Mononuclear cell (primary cell): ENCODE measurements around the gene MTNR1A. TPM values are rescaled to one million over a fixed set of nuclear protein-coding genes. Genes with fewer than 3 reads are reported as not detected.

Experiments used
- H3K27me3 ChIP-seq: 2 replicates; pipeline ENCODE4 v1.6.0; 2011; ENCODE audit warnings: low read length, control low read depth; ENCODE audit not compliant: insufficient read depth
- H3K4me1 ChIP-seq: 2 replicates; pipeline ENCODE4 v1.5.1; 2011; ENCODE audit warnings: mild to moderate bottlenecking, low read length, control low read depth; ENCODE audit not compliant: insufficient read depth
- H3K4me3 ChIP-seq: 2 replicates; pipeline ENCODE4 v1.5.1; 2011; ENCODE audit warnings: mild to moderate bottlenecking, low read length, moderate library complexity
- H3K9me3 ChIP-seq: 2 replicates; pipeline ENCODE4 v1.5.1; 2011; ENCODE audit warnings: low read depth, mild to moderate bottlenecking, control low read depth, low read length
- total RNA-seq: library from RNA; depleted of rRNA; stranded (reverse); fragments of >200 nt; gene quantifications from one replicate; pipeline ENCODE4 v1.2.3, GENCODE V29; 2012

MTNR1A gene
- total RNA-seq, 1 donor: not detected

DNA sequence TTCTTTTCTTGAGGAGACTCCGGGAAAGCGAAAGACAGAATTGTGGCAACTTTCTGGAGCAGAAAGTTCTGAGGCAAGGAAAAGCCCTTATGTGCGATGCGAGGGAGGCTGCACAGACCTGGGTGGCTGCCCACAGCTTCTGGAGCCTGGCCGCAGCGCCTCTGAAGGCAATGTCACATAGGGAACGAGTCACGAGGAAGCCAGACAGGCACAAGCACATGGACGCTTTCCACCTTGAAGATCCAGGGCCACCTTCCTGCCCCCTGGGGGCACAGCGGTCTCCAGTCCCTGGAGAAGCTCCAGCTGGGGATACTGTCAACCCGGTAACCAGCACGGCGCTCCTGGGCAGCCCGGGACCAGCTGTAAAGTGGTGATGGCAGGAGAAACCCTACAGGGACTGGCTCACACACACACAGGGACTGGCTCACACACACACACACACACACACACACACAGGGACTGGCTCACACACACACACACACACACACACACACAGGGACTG is 69.8 kb downstream of the MTNR1A start:
- no peaks in the 10 kb centered on the region for H3K9me3 ChIP-seq
- H3K27me3 ChIP-seq: no peaks in the 10 kb centered on the region
- H3K4me1 ChIP-seq: no peaks in the 10 kb centered on the region

DNA sequence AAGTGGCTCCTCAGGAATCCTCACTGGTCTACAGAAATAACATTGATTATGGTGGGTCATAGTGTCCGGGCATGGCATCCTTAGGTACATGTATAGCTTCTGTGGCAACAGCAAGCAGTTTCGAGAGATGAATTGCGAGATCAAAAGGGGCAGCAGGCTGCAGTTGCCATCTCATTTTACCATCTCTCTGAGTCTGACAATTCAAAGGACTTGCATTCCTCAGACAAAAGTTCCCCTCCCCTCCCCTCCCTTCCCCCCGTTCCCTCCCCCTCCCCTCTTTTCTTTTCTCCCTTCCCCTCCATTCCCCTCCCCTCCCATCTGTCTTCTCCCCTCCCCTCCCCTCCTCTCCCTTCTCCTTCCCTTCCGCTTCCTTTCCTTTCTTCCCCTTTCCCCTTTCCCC is 70.2 kb downstream of the MTNR1A start:
- Histone ChIP-seq H3K4me3 (no peak overlapping the region), H3K4me1 (no peaks in the 10 kb centered on the region), H3K27me3 (no peaks in the 10 kb centered on the region), H3K9me3 (no peaks in the 10 kb centered on the region)

More for the DNA sequence above, 69.8 kb downstream of the MTNR1A start:
- H3K4me3 ChIP-seq: no peak overlapping the region

DNA sequence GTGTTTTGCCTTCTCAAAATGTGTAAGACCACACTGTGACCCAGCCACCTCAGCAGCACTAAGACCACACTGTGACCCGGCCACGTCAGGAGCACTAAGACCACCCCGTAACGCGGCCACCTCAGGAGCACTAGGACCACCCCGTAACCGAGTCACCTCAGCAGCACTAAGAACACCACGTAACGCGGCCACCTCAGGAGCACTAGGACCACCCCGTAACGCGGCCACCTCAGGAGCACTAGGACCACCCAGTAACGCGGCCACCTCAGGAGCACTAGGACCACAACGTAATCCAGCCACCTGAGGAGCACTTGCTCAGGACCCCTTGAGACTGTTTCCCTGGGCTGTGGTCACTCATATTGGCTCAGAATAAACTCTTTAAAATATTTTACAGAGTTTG is 71.7 kb downstream of the MTNR1A start:
- Histone ChIP-seq H3K4me3 (no peak overlapping the region), H3K9me3 (no peaks in the 10 kb centered on the region), H3K4me1 (no peaks in the 10 kb centered on the region), H3K27me3 (no peaks in the 10 kb centered on the region)

Other genes with a start within 250 kb of the MTNR1A start
- 0.10 TPM for gene FAT1, start 168.3 kb upstream of the MTNR1A start, total RNA-seq